Fibroblast of lung (primary cell): Measurements from ENCODE around the gene ZCRB1.
"Not testable (repeated sequence)": the region's sequence is repeated elsewhere in the genome, so short reads cannot be mapped to it uniquely, and the experiment has no call there.

Source experiments
- EZH2 ChIP-seq: IDR thresholded peaks from 2 replicates; pipeline ENCODE4 v1.5.1; 2012; ENCODE audit warnings: low read length, control low read depth, mild to moderate bottlenecking; ENCODE audit errors: missing control alignments
- TF ChIP-seq, protein P1 (sequence below), 2 donors: IDR thresholded peaks in 1 of 2; conservative IDR thresholded peaks in 1 of 2; 1 replicate in 1 of 2; 2 replicates in 1 of 2; pipeline ENCODE4 v1.5.1; 2011 to 2012; ENCODE audit warnings: low read length in 2 of 2, control low read depth in 1 of 2, inconsistent platforms in 1 of 2, low read depth in 1 of 2, mild to moderate bottlenecking in 1 of 2

GRCh38 chr12:42349119-42350020, 23.5 kb upstream of the ZCRB1 start:
- TF ChIP-seq, protein P1, sequence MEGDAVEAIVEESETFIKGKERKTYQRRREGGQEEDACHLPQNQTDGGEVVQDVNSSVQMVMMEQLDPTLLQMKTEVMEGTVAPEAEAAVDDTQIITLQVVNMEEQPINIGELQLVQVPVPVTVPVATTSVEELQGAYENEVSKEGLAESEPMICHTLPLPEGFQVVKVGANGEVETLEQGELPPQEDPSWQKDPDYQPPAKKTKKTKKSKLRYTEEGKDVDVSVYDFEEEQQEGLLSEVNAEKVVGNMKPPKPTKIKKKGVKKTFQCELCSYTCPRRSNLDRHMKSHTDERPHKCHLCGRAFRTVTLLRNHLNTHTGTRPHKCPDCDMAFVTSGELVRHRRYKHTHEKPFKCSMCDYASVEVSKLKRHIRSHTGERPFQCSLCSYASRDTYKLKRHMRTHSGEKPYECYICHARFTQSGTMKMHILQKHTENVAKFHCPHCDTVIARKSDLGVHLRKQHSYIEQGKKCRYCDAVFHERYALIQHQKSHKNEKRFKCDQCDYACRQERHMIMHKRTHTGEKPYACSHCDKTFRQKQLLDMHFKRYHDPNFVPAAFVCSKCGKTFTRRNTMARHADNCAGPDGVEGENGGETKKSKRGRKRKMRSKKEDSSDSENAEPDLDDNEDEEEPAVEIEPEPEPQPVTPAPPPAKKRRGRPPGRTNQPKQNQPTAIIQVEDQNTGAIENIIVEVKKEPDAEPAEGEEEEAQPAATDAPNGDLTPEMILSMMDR (conservative IDR thresholded peaks at IDR 0.05 in 1 of 2, IDR thresholded peaks at IDR 0.05 in 1 of 2; ENCODE audit: low read depth in 1 of 2, low read length in 2 of 2): not testable (repeated sequence)
- not testable (repeated sequence) for TF ChIP-seq EZH2
